Prostate gland (tissue), 2 donors: ENCODE results near the gene USP17L15.
"Not testable (repeated sequence)": the region's sequence is repeated elsewhere in the genome, so short reads cannot be mapped to it uniquely, and the experiment has no call there.

Source experiments
- POLR2A ChIP-seq: fragments of 450-650 bp; IDR thresholded peaks from one replicate; pipeline ENCODE4 v1.6.1; 2016; ENCODE audit warnings: antibody characterized with exemption, mild to moderate bottlenecking
- POLR2AphosphoS5 ChIP-seq: sonication (generic); formaldehyde crosslinking; IDR thresholded peaks from one replicate; pipeline ENCODE4 v1.6.1; 2017; ENCODE audit warnings: antibody characterized with exemption
- TF ChIP-seq, protein P1 (sequence below), 4 experiments: fragments of 200-600 bp in 2 of 4; fragments of 450-650 bp in 2 of 4; sonication (generic) in 2 of 4; IDR thresholded peaks; 1 replicate in 3 of 4; 2 replicates in 1 of 4; pipeline ENCODE4 v1.5.1; 2016 to 2019; ENCODE audit warnings: antibody characterized with exemption in 4 of 4, mild to moderate bottlenecking in 2 of 4, moderate library complexity in 2 of 4

DNA sequence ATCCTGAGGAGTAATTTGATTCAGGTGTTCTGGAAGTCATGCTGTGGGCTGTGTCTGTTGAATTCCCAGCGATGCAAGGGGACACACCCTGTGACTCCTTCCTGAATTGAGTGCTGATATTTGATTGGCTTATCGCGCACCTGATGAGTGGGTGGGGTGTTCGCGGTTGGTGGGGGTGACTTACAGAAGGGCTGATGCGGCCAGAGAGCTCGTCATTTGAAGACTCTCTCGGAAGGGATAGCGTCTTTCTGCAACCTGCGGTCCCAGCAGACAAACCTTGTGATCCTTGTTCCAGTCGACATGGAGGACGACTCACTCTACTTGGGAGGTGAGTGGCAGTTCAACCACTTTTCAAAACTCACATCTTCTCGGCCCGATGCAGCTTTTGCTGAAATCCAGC is 9.4 kb downstream of the USP17L15 start, which contains the start of gene USP17L17:
- TF ChIP-seq, protein P1, sequence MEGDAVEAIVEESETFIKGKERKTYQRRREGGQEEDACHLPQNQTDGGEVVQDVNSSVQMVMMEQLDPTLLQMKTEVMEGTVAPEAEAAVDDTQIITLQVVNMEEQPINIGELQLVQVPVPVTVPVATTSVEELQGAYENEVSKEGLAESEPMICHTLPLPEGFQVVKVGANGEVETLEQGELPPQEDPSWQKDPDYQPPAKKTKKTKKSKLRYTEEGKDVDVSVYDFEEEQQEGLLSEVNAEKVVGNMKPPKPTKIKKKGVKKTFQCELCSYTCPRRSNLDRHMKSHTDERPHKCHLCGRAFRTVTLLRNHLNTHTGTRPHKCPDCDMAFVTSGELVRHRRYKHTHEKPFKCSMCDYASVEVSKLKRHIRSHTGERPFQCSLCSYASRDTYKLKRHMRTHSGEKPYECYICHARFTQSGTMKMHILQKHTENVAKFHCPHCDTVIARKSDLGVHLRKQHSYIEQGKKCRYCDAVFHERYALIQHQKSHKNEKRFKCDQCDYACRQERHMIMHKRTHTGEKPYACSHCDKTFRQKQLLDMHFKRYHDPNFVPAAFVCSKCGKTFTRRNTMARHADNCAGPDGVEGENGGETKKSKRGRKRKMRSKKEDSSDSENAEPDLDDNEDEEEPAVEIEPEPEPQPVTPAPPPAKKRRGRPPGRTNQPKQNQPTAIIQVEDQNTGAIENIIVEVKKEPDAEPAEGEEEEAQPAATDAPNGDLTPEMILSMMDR (IDR thresholded peaks at IDR 0.05): not testable (repeated sequence)
- not testable (repeated sequence) for TF ChIP-seq POLR2A, POLR2AphosphoS5
